SK-N-SH treated with all-trans-retinoic acid at 6 μM for 48 hours (cell line): ENCODE results near the gene SPNS3.

Source experiments
- ATAC-seq: fragments of 200-7000 bp; cut with Tn5 transposase; 3 replicates; pipeline ENCODE4 v1.9.1; 2020; ENCODE audit warnings: mild to moderate bottlenecking, moderate library complexity
- BACH2 ChIP-seq: fragments of 250-450 bp; sonication (Bioruptor Pico); IDR thresholded peaks from 2 replicates; pipeline ENCODE4 v1.9.0; 2021; ENCODE audit warnings: mild to moderate bottlenecking, borderline replicate concordance
- CREB5 ChIP-seq: fragments of 250-450 bp; sonication (Bioruptor Pico); IDR thresholded peaks from 2 replicates; pipeline ENCODE4 v1.5.1; 2020; ENCODE audit warnings: low read depth, mild to moderate bottlenecking, moderate library complexity
- CSDC2 ChIP-seq: fragments of 250-450 bp; sonication (Bioruptor Pico); IDR thresholded peaks from 2 replicates; pipeline ENCODE4 v1.5.0; 2020; ENCODE audit warnings: mild to moderate bottlenecking, moderate library complexity
- ESRRG ChIP-seq: fragments of 250-450 bp; sonication (Bioruptor Pico); IDR thresholded peaks from 2 replicates; pipeline ENCODE4 v1.6.1; 2021; ENCODE audit warnings: mild to moderate bottlenecking
- GLIS3 ChIP-seq: fragments of 250-450 bp; sonication (Bioruptor Pico); IDR thresholded peaks from 2 replicates; pipeline ENCODE4 v1.5.0; 2020; ENCODE audit warnings: mild to moderate bottlenecking, moderate library complexity
- ISL1 ChIP-seq: fragments of 250-450 bp; sonication (Bioruptor Pico); IDR thresholded peaks from 2 replicates; pipeline ENCODE4 v2.1.2; 2022; ENCODE audit warnings: mild to moderate bottlenecking, moderate library complexity
- OSR1 ChIP-seq: fragments of 250-450 bp; sonication (Bioruptor Pico); IDR thresholded peaks from 2 replicates; pipeline ENCODE4 v1.8.0; 2022; ENCODE audit warnings: moderate library complexity, mild to moderate bottlenecking, inconsistent platforms
- PATZ1 ChIP-seq: fragments of 250-450 bp; sonication (Bioruptor Pico); IDR thresholded peaks from 2 replicates; pipeline ENCODE4 v1.8.0; 2020; ENCODE audit warnings: mild to moderate bottlenecking, moderate library complexity, borderline replicate concordance
- POU6F1 ChIP-seq: fragments of 250-450 bp; sonication (Bioruptor Pico); IDR thresholded peaks from 2 replicates; pipeline ENCODE4 v1.8.0; 2021; ENCODE audit warnings: low read depth, mild to moderate bottlenecking, moderate library complexity, borderline replicate concordance
- RARB ChIP-seq: fragments of 250-450 bp; sonication (Bioruptor Pico); IDR thresholded peaks from 2 replicates; pipeline ENCODE4 v1.8.0; 2021; ENCODE audit warnings: mild to moderate bottlenecking, moderate library complexity
- SNAI2 ChIP-seq: fragments of 250-450 bp; sonication (Bioruptor Pico); IDR thresholded peaks from 2 replicates; pipeline ENCODE4 v1.5.0; 2020; ENCODE audit warnings: mild to moderate bottlenecking, moderate library complexity
- TCF4 ChIP-seq: fragments of 250-450 bp; sonication (Bioruptor Pico); IDR thresholded peaks from 2 replicates; pipeline ENCODE4 v1.8.0; 2021; ENCODE audit warnings: mild to moderate bottlenecking, moderate library complexity, borderline replicate concordance
- TOX ChIP-seq: fragments of 250-450 bp; sonication (Bioruptor Pico); IDR thresholded peaks from 2 replicates; pipeline ENCODE4 v1.8.0; 2021; ENCODE audit warnings: mild to moderate bottlenecking, moderate library complexity, borderline replicate concordance
- TSHZ2 ChIP-seq: fragments of 250-450 bp; sonication (Bioruptor Pico); IDR thresholded peaks from 2 replicates; pipeline ENCODE4 v1.5.0; 2020; ENCODE audit warnings: mild to moderate bottlenecking, moderate library complexity
- ZC3H10 ChIP-seq: fragments of 250-450 bp; sonication (Bioruptor Pico); IDR thresholded peaks from 2 replicates; pipeline ENCODE4 v1.5.1; 2021; ENCODE audit warnings: mild to moderate bottlenecking, moderate library complexity
- ZFP3 ChIP-seq: fragments of 250-450 bp; sonication (Bioruptor Pico); IDR thresholded peaks from 2 replicates; pipeline ENCODE4 v1.5.0; 2020; ENCODE audit warnings: mild to moderate bottlenecking, moderate library complexity
- ZFP30 ChIP-seq: fragments of 450-650 bp; formaldehyde crosslinking; IDR thresholded peaks from 2 replicates; pipeline ENCODE4 v1.5.0; 2022; ENCODE audit warnings: mild to moderate bottlenecking, moderate library complexity
- ZNF565 ChIP-seq: fragments of 450-650 bp; formaldehyde crosslinking; conservative IDR thresholded peaks from 2 replicates; pipeline ENCODE4 v1.5.0; 2020; ENCODE audit warnings: low read depth, mild to moderate bottlenecking, moderate library complexity
- ZNF70 ChIP-seq: fragments of 450-650 bp; formaldehyde crosslinking; IDR thresholded peaks from 2 replicates; pipeline ENCODE4 v1.5.0; 2020; ENCODE audit warnings: mild to moderate bottlenecking, moderate library complexity

SPNS3 gene

GRCh38 chr17:4480929-4481898, 47.5 kb downstream of the SPNS3 start:
- ATAC-seq: no peak
- TF ChIP-seq TOX (CRISPR knock-in tag) (no peak), RARB (CRISPR knock-in tag) (no peak), CREB5 (CRISPR knock-in tag) (no peak), ZNF565 (CRISPR knock-in tag) (no peak), ISL1 (CRISPR knock-in tag) (no peak), POU6F1 (CRISPR knock-in tag) (no peak), ESRRG (no peak), SNAI2 (no peak), ZFP3 (CRISPR knock-in tag) (no peak), BACH2 (CRISPR knock-in tag) (no peak), ZNF70 (CRISPR knock-in tag) (no peak), TSHZ2 (CRISPR knock-in tag) (no peak), ZC3H10 (CRISPR knock-in tag) (no peak), OSR1 (CRISPR knock-in tag) (no peak)
- TF ChIP-seq, all 23 proteins: peak for 0

GRCh38 chr17:4482338-4483011, 48.7 kb downstream of the SPNS3 start:
- no peak for ATAC-seq
- TF ChIP-seq BACH2 (CRISPR knock-in tag) (no peak), SNAI2 (no peak), CSDC2 (CRISPR knock-in tag) (no peak), RARB (CRISPR knock-in tag) (no peak), TCF4 (no peak), TSHZ2 (CRISPR knock-in tag) (no peak), GLIS3 (CRISPR knock-in tag) (no peak), ISL1 (CRISPR knock-in tag) (no peak), ZFP3 (CRISPR knock-in tag) (no peak), PATZ1 (CRISPR knock-in tag) (no peak), ZFP30 (CRISPR knock-in tag) (no peak), ZNF70 (CRISPR knock-in tag) (no peak)
